Colon (tissue), 2 donors: ENCODE measurements around the gene PFN3.
"Not testable (repeated sequence)": the region's sequence is repeated elsewhere in the genome, so short reads cannot be mapped to it uniquely, and the experiment has no call there.

ENCODE experiments used
- FAIRE-seq: peaks from 2 replicates; lab custom pipeline; 2012; peaks lifted over from hg19 to GRCh38; lab: Jason Lieb, UNC
- donor health status: control.
- donor health status: control.

Gene PFN3

DNA sequence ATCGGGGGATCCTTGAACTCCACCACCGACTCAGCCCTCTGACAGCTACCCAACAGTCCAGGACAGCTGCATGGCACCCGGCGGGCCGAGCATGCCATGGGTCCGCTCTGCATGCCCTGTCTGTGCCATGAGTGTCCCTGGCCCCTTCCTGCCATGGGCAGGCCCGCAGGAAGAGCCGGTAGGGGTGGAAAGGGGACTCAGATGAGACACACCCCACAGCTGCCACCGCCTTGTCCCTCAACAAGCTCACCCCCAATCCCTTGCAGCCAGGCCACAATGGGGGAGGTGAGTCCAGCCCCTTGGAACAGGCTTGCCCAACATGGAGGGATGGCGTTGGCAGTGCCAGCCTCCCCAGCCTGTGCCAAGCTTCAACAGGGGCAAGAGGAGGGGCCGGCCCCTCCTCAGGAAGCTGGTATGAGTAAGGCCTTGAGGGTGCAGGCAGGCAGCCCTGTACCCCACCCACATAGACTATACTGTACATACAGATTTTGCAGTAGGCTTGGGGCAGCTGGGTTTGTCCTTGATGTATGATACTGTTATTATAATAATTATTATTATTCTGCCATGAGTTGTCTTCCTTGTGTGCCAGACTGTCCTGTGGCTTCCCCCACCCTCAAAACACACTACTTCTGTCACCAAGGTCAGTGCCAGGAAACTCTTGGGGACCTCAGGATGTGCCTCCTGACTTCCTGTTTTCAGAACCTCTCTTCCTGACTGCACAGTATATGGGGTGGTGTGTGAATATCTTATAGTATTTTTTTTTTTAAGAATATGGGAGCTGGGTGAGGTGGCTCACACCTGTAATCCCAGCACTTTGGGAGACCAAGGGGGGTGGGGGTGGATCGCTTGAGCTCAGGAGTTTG is 28.2 kb downstream of the PFN3 start:
- FAIRE-seq: no peak

DNA sequence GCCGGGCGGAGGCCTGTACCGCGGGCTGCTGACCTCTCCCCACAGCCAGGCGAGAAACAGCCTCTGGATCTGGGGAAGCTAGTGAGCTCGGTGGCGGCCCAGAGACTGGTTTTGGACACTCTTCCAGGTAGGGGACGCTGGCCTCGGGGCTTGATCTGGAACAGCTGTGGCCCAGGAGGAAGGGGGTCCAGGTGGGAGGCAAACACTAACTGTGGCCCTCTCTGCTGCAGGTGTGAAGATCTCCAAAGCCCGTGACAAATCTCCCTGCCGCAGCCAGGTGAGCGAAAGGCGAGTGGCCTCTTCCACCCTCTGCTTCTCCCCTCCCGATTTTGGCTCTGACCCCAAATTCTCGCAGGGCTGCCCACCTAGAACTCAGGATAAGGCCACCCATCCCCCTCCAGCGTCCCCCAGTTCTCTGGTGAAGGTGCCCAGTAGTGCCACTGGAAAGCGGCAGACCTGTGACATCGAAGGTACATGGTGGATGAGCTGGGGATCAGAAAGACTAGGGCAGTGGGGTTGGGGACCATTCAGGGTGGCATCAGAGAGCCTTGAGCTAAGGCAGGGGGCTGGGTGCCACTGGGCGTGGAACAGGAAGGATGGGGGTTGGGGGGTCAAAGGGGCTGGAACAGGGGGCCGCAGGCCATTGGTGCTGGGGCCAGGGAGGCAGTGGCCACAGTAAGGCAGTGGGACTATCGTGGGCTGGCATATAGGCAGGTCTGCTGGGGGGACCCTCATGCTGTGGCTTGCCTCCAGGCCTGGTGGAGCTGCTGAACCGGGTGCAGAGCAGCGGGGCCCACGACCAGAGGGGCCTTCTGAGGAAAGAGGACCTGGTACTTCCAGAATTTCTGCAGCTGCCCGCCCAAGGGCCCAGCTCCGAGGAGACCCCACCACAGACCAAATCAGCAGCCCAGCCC is 29.1 kb downstream of the PFN3 start:
- FAIRE-seq: no peak

DNA sequence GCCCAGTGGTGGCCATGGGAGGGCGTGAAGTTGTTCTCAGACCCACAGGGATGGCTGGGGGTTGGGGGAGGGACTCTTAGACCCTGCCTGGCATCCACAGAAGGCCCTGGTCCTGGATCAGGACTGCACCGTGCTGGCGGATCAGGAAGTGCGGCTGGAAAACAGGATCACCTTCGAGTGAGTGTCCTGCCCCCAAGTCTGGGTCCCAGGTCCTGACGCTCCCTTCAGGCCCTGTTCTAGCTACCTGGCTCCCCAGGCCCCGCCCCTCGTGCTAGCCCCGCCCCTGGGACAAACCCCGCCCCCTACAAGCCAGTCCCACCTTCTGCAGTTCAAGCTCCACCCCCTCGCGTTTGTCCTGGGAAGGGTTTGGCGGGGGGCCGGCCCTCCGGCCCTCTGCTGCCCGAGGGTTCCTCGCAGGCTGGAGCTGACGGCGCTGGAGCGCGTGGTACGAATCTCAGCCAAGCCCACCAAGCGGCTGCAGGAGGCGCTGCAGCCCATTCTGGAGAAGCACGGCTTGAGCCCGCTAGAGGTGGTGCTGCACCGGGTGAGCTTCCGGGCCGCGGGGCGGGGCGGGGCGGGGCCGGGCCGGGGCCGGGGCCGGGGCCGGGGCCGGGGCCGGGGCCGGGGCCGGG is 29.9 kb downstream of the PFN3 start:
- FAIRE-seq: no peak

DNA sequence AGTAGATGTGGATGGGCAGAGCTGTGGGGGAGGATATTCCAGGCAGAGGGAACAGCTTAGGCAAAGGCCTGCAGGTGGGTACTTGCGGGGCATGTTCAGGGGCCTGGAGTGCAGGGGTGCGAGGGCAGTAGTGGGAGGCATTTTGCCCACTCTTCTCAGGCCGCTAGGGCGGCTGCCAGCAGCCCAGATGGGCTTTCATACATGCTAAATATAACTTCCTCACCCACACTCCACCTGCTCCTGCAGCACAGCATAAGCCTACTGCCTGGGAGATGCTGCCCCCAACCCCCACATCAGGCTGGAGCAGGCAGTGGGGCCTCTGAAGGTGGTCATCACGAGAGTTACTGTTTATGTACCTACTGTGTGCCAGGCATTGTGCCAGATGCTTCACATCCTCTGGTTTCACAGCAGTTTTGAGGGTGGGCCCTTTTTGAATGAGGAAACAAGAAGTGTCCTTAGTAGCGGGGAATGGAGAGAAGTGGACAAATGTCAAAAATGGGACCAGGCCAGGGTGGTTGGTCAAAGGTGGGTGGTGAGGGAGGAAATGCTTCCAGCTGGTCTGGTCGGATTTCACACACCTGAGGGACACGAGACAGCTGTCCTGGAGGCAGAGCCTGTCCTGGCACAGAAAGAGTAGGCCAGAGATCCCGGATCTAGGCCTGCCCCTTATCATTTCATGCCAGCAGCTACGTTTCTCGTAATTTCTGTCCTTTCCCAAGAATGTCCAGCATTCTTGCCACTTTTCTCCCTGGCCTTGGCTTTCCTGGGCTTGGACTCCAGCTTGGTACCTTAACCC is 30.6 kb downstream of the PFN3 start:
- FAIRE-seq: no peak

DNA sequence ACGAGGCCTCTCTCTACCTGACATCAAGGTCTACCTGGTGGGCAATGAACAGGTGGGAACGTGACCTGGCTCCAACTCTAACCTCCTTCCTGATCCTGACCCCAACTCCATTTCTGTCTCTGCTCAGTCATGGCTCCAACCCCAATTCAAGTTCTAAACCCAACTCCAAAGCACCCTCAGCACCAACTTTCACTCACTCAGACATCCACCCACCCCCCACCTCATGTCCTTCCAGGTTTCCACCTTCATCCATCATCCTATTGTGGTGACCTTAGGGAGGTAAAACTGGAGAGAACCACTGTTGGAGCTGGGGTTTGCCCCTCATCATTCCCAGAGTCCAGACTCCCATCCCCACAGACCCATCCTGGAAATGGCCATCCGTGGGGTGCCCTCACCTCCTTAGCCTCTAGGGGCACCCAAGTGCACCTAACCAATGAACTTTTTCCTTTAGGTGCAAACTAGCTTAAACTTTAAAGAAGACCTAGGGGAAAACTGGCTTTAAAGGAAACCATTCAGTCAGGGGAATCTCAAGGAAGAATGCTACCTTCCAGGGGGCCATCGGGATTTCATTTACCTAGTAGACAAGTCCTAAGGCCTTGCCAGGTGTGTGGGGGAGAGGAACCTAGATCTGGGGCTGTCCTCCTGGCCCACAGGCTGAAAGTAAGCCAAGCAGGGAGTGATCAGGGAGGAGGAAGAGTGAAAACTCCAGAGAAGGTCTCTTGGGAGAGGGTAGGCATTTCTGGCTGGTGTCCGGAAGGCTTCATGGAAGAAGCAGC is 31.4 kb downstream of the PFN3 start:
- no peak for FAIRE-seq

DNA sequence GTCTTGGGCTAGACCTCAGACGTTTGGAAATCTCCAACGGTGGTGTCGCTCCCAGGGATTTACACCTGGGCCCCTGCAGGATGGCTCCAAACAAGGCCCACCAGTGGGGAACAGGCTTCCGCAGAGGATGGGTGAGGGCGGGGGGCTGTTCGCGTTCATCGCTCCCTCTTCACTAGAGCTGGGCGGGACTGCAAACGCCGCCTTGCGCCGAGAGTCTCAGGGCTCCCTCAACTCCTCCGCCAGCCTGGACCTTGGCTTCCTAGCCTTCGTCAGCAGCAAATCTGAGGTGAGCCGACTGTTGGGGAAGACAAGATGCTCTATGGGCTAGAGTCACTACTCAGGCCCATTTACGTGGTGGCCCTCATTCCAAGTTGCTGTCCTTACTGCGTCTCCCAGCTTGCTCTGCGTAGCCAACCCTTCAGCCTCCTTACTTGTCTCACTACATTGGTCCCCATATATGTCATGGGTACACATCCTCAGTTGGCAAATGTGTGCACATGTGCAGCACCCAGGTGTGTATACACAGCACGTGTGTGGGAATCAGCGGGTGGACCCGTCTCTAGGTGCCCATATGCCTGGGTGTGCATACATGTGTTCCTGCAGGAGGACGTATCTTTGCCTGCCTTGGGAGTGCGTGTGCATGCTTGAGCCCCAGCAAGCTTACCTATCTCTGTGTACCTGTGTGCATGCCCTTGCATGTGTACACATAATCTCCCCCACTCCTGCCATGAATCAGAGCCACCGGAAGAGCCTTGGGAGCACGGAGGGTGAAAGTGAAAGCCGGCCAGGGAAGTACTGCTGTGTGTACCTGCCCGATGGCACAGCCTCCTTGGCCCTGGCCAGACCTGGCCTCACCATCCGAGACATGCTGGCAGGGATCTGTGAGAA is 32.2 kb downstream of the PFN3 start:
- no peak for FAIRE-seq

DNA sequence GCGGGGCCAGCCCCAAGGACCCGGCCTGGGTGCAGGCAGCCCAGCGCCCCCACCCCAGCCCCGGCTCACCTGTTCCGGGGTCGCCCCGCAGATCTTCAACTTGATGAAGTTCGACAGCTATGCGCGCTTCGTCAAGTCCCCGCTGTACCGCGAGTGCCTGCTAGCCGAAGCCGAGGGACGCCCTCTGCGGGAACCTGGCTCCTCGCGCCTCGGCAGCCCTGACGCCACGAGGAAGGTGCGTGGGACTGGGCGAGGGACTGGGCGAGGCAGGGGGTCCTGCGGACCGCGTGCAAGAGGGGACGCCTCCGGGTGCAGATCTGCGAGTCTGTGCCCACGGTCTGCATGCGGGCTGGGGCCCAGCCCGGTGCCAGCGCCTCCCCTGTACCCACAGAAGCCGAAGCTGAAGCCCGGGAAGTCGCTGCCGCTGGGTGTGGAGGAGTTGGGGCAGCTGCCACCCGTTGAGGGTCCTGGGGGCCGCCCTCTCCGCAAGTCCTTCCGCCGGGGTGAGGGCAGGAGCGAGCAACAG is 33.1 kb downstream of the PFN3 start:
- no peak for FAIRE-seq

DNA sequence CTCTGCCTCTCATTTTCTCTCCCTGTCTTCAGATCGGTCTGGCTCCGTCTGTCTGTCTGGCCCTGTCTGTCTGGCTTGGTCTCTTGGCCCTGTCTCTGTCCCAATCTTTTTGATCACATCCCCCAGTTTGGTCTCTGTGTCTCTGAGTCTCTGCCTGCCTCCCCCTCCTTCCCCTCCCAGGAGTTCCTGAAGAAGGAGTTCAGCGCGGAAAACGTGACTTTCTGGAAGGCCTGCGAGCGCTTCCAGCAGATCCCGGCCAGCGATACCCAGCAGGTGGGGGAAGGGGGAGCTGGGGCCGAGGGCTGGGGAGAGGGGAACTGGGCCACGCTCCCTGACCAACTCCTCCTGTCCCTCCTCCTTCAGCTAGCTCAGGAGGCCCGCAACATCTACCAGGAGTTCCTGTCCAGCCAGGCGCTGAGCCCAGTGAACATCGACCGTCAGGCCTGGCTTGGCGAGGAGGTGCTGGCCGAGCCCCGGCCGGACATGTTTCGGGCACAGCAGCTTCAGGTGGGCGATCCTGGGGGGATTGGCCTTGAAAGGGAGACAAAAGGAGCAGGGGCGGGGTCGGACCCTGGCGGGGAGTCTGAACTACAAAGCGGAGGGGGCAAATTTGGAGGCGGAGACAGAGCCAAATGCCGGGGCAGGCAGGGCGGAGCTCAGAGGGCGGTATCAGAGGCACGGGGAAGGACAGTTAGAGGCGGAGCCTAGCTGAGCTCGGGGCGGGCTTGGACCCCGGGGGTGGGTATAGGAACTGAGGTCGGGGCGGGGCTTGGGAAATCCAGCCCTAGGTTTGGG is 33.7 kb downstream of the PFN3 start:
- no peak for FAIRE-seq

DNA sequence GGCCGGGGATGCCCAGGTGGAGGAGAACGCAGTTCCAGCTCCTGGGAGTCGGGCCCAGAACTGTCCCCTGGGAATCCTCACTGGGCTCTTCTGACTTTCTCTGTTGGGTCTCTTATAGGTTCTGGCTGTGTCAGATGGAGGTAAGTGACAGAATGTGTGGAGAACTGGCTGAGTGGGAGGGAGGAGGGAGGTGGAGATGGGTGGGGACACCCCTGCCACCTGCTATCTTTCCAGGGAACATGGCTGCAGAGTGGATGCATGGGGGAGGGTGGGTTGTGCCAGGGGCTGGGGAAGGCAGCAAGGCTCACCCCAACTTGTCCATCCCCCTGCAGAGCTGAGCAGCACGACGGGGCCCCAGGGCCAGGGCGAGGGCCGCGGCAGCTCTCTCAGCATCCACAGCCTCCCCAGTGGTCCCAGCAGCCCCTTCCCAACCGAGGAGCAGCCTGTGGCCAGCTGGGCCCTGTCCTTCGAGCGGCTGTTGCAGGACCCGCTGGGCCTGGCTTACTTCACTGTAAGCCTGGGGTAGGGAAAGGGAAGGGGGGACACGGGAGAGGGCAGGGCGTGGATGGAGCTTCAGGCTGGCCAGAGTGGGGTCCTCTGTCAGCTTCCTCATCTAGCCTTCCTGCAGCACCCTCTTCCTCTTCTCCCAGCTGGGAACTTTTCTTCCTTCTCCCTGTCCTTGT is 34.5 kb downstream of the PFN3 start:
- FAIRE-seq: no peak

DNA sequence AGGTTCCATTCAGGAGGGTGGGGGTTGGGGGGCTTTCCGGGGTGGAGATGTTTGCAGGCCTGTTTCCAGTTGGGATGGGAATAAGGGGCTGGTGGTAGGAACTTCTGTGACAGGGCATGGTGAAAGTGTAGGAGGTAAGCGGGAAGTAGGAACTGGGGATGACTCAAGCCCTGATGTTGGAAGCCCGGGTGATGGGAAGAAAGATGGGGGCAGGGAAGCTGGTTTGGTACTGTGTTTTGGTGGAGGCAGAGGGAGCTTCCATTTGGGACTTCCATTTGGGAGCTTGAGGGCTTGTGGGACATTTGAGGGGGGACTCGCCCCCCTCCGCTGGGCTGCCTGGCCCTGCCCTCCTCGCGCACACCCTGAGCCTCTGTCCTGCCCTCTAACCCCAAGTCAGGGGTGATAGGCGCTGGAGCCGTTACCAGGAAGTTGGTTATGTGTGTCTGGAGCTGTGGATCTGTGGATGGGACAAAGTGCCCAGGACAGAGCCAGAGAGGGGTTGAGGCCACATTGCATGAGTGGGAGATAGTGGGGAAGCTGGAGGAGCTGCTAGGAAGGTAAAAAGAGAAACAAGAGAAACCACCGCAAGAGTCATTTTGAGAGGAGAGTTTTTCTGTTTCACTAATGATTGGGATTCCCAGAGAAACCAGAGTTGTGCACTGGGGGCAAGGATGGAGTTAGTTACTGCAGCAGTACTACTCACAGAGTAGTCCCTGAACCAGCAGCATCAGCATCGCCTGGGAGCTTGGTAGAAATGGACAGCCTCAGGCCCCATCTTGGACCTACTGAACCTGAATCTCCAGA is 36.1 kb downstream of the PFN3 start:
- FAIRE-seq: no peak

DNA sequence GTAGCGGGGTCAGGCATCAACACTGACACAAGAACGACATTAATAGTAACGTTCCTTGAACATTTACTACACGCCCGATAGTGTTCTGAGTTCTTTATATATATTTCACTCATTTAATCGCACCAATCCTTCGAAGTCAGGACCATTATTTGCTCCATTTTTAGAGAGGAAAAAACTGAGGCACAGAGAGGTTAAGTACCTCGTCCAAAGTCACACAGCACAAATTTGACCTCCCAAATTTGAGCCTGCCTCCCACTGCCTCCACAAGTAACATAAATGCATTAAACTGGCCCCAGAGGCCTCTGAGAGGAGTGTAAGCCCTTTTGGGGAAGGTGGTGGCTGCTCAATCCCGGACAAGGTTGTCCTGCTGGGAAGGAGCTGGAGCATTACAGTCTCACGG is 36.9 kb downstream of the PFN3 start:
- no peak for FAIRE-seq

DNA sequence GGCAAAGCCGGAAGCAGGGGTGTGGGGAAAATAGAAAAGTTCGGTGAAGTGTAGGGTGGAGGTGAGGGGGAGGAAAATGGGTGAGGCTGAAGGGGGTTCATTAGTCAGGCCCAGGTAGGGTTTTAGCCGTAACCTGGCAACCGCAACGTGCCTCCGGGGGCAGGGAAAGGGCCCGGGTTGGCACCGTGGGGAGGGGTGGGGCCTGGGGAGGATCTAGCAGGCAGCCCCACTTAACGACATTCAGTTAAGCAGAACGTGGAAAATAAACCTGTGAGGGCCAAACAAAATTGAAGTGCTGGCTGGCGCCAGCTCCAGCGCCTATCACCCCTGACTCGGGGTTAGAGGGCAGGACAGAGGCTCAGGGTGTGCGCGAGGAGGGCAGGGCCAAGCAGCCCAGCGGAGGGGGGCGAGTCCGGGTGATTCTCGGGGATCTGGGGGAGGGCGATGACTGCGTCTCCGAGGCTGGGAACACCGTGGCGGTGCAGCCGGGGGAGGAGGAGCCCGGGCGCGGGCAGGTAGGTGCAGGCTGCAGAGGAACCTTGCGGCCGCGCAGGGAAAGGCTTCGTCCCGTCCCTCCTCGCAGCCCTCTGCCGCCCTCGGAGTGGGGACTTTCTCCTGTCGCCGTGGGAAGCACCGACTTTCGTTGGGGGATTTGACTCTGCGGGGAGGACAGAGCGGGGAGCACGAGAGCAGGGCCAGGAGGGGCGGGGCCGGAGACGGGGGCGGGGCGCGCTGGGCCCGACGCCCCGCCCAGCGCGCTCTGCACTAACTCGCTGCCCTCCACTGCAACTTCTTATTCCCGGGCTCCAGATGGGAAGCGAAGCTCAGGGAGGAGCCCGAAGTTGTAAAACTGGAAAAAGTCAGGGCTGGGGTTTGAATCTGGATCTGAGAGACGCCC is 37.6 kb downstream of the PFN3 start:
- FAIRE-seq: no peak

DNA sequence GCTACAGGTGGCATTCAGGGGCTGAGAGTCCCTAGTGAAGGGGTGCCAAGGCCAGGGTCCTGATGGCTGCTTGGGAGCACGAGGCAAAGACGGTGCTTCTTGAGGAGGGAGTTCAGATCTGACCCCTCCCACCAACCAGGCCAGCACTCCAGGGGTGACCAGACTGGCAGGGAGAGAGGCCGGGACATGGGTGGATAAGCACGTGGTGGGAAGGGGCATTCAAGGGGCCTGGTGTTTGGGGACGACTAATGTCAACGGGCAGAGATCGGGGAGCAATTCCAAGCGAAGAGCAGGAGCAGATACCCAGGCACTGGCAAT is 38.2 kb downstream of the PFN3 start:
- no peak for FAIRE-seq

DNA sequence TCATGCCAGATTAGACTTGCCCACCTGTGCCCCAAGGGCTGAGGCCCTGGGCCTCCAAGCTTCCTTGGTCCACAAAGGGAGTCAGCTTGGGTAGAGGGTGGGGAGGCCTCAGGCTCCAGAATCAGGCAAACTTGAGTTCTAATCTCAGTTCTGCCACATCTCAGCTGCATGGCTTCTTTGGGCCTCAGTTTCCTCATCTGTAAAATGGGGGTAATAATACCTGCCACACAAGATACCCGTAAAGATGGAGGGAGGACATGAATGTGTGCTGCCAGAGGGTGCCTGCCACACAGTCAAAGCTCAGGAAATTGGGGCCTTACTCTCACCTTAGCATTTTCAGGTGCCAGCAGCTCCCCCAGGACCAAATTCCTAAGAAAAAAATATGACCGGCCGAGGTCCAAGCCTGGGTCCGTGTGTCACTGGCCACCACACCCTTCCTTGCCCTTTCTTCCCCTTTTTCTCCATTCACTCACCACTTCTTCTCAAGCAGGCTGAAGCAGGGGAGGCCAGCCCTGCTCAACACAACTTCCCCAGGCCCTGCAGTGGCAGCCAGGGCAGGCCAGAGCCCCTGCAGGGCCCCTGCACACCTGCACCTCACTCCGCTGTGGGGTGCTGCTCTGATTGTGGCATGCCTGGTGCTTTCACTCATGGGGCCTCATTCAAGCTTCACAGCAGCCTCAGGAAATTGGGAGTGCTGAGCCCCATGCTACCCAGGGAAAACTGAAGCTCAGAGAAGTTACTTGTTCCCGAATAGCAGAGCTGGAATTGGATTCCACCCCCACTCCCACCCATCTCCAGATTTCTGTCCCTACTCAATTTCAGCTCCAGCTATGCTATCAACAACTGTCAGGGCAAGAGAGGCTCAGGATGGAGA is 38.8 kb downstream of the PFN3 start:
- no peak for FAIRE-seq

DNA sequence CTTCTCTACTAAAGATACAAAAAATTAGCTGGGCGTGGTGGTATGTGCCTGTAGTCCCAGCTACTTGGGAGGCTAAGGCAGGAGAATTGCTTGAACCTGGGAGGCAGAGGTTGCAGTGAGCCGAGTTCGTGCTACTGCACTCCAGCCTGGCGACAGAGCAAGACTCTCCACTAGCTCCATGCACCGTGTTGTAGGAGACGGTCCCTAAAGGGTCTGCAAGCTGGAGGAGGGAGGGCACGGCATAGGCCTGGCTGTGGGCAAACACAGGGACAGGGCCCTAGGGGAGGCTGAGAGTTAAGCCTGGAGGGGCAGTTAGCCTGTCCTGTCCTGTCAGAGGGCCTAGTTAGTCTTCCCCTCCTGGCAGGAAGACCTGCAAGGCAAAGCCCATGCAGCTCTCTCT is 39.7 kb downstream of the PFN3 start:
- not testable (repeated sequence) for FAIRE-seq

DNA sequence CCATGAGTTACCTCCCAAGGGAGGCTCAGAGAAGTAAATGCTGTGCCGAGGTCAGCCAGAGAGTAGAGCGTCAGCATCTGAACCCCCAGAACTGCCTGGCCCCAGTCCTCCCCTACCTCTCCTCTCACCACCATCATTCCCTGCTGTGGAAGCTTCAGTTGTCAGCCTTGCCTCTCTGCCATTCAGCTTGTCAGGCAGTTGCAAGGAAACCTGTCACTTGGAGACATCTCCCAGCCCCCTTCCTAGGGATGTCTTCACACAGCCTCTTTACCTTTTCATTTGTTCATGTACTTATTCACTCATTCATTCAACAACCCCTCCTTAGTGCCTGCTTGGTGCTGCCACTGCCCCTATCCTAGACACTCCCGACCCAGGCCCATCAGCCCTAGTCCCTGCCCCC is 40.6 kb downstream of the PFN3 start:
- FAIRE-seq: no peak
